CD14-positive monocyte (primary cell): ENCODE measurements around the gene SLC24A3. TPM values are rescaled to one million over a fixed set of nuclear protein-coding genes. Genes with fewer than 3 reads are reported as not detected.

Experiments used
- DNase-seq, 3 donors: peaks; one replicate each; pipeline ENCODE4 v3.0.0-alpha.2; 2011 to 2022
- H2AFZ ChIP-seq: 2 replicates; pipeline ENCODE4 v1.6.0; 2012; ENCODE audit warnings: mild to moderate bottlenecking, low read depth, low read length, inconsistent platforms; ENCODE audit not compliant: insufficient read depth, poor library complexity, severe bottlenecking
- H3K27ac ChIP-seq, 2 donors: 1 replicate in 1 of 2; 2 replicates in 1 of 2; pipeline ENCODE4 v1.5.1; 2012 to 2013; ENCODE audit warnings: low read length in 2 of 2, control low read depth in 1 of 2, inconsistent platforms in 1 of 2, low read depth in 1 of 2, mild to moderate bottlenecking in 1 of 2
- H3K27me3 ChIP-seq, 2 donors: one replicate each; pipeline versions ENCODE4 v1.6.0 to v1.6.1; 2011 to 2013; ENCODE audit warnings: low read length in 2 of 2; ENCODE audit not compliant: control insufficient read depth in 2 of 2, insufficient read depth in 2 of 2
- H3K36me3 ChIP-seq, 2 donors: replicated peaks in 1 of 2; 1 replicate in 1 of 2; 2 replicates in 1 of 2; pipeline versions ENCODE4 v1.5.1 to v1.6.1; 2012 to 2013; ENCODE audit warnings: low read length in 2 of 2, control low read depth in 1 of 2, inconsistent platforms in 1 of 2, mild to moderate bottlenecking in 1 of 2; ENCODE audit not compliant: insufficient read depth in 2 of 2, control insufficient read depth in 1 of 2
- H3K4me1 ChIP-seq, 2 donors: 1 replicate in 1 of 2; 2 replicates in 1 of 2; pipeline versions ENCODE4 v1.5.1 to v1.6.1; 2012 to 2013; ENCODE audit warnings: low read length in 2 of 2, control low read depth in 1 of 2, inconsistent platforms in 1 of 2, mild to moderate bottlenecking in 1 of 2, moderate library complexity in 1 of 2; ENCODE audit not compliant: insufficient read depth in 2 of 2, control insufficient read depth in 1 of 2
- H3K4me2 ChIP-seq: replicated peaks from 2 replicates; pipeline ENCODE3; 2012; ENCODE audit warnings: low read length, moderate library complexity, mild to moderate bottlenecking; ENCODE audit not compliant: poor library complexity, severe bottlenecking; ENCODE audit errors: extremely low read depth
- H3K4me3 ChIP-seq, 3 experiments: fragments of 200-600 bp in 1 of 3; sonication (generic) in 1 of 3; replicated peaks in 1 of 3; 1 replicate in 2 of 3; 2 replicates in 1 of 3; pipeline ENCODE4 v1.5.1; 2011 to 2013; ENCODE audit warnings: low read length in 3 of 3, mild to moderate bottlenecking in 3 of 3, control low read depth in 2 of 3, low read depth in 2 of 3, inconsistent platforms in 1 of 3, moderate library complexity in 1 of 3
- H3K79me2 ChIP-seq: 2 replicates; pipeline ENCODE4 v1.6.0; 2012; ENCODE audit warnings: mild to moderate bottlenecking, control low read depth, inconsistent platforms, low read length, moderate library complexity; ENCODE audit not compliant: insufficient read depth
- H3K9ac ChIP-seq: 2 replicates; pipeline ENCODE4 v1.6.0; 2017; ENCODE audit warnings: low read length, mild to moderate bottlenecking; ENCODE audit not compliant: insufficient read depth, poor library complexity, severe bottlenecking
- H3K9me3 ChIP-seq, 2 donors: replicated peaks in 1 of 2; 1 replicate in 1 of 2; 2 replicates in 1 of 2; pipeline versions ENCODE4 v1.5.1 to v1.6.1; 2012 to 2013; ENCODE audit warnings: low read length in 2 of 2, control low read depth in 1 of 2; ENCODE audit not compliant: control insufficient read depth in 1 of 2, insufficient read depth in 1 of 2
- H4K20me1 ChIP-seq: 2 replicates; pipeline ENCODE4 v1.6.0; 2012; ENCODE audit warnings: mild to moderate bottlenecking, low read length, control low read depth, moderate library complexity; ENCODE audit not compliant: insufficient read depth
- H3K27ac Mint-ChIP-seq, 7 donors: one replicate each; pipeline ENCODE4 v1.8.0; 2020; ENCODE audit warnings: mild to moderate bottlenecking in 7 of 7, mixed read lengths in 7 of 7, moderate library complexity in 6 of 7, inconsistent platforms in 2 of 7
- H3K27me3 Mint-ChIP-seq, 3 donors: one replicate each; pipeline ENCODE4 v1.8.0; 2021 to 2022; ENCODE audit warnings: low read depth in 3 of 3, mild to moderate bottlenecking in 3 of 3, mixed read lengths in 3 of 3, moderate library complexity in 3 of 3, inconsistent platforms in 1 of 3
- H3K36me3 Mint-ChIP-seq, 2 donors: one replicate each; pipeline ENCODE4 v1.8.0; 2020; ENCODE audit warnings: mixed read lengths in 2 of 2, inconsistent platforms in 1 of 2, mild to moderate bottlenecking in 1 of 2
- H3K4me1 Mint-ChIP-seq: one replicate; pipeline ENCODE4 v1.8.0; 2020; ENCODE audit warnings: mild to moderate bottlenecking, mixed read lengths
- H3K4me3 Mint-ChIP-seq, 2 donors: one replicate each; pipeline ENCODE4 v1.8.0; 2020; ENCODE audit warnings: mild to moderate bottlenecking in 2 of 2, mixed read lengths in 2 of 2, moderate library complexity in 1 of 2
- H3K9me3 Mint-ChIP-seq, 7 donors: one replicate each; pipeline ENCODE4 v1.8.0; 2020 to 2022; ENCODE audit warnings: mixed read lengths in 7 of 7, mild to moderate bottlenecking in 6 of 7, moderate library complexity in 6 of 7, inconsistent platforms in 2 of 7
- CTCF ChIP-seq: fragments of 200-600 bp; IDR thresholded peaks from one replicate; pipeline ENCODE4 v1.8.0; 2022; ENCODE audit warnings: antibody characterized with exemption, mild to moderate bottlenecking
- WGBS: methylation state at CpG from one replicate; pipeline ENCODE4 v1.1.5; 2013; ENCODE audit warnings: missing lambda C conversion rate; ENCODE audit not compliant: insufficient coverage; 5-methylcytosine and 5-hydroxymethylcytosine counted together
- intact Hi-C, 2 donors: fragments of 100-400 bp; cut with micrococcal nuclease; formaldehyde crosslinking; loops; one replicate each; pipeline versions ENCODE4 v1.15.0 to v1.15.1; 2023
- polyA plus RNA-seq, 3 donors: library from polyadenylated mRNA; depleted of rRNA in 1 of 3; unstranded in 2 of 3; stranded (reverse) in 1 of 3; fragments of 300-500 nt in 2 of 3; fragments of >200 nt in 1 of 3; fragmentation: Illumina TruSeq in 2 of 3; gene quantifications; 1 replicate in 2 of 3; 2 replicates in 1 of 3; pipeline ENCODE4 v1.2.3, GENCODE V29; 2012 to 2021

The SLC24A3 gene
- polyA plus RNA-seq, 3 donors: 0.04 to 0.08 TPM; not detected in 1

GRCh38 chr20:19453862-19454261 is 241.4 kb downstream of the SLC24A3 start:
- Histone ChIP-seq H4K20me1 (no peaks in the 10 kb centered on the region), H3K4me1 (peaks cover 25 to 34% of the 10 kb centered on the region in 2 donors), H3K9ac (no peak overlapping the region), H3K36me3 (no peaks in the 10 kb centered on the region), H3K27ac (no peak overlapping the region), H3K27me3 (no peaks in the 10 kb centered on the region), H3K4me3 (no peak overlapping the region), H3K9me3 (no peaks in the 10 kb centered on the region), H3K4me2 (no peak overlapping the region), H3K79me2 (no peaks in the 10 kb centered on the region), H2AFZ (no peak overlapping the region)
- H3K36me3 Mint-ChIP-seq: no peaks in the 10 kb centered on the region
- no peaks in the 10 kb centered on the region for H3K9me3 Mint-ChIP-seq
- H3K4me1 Mint-ChIP-seq: peaks cover 36% of the 10 kb centered on the region
- intact Hi-C loops: no loop called here
- peaks cover 0 to 4% (median 0%) of the 10 kb centered on the region in 3 donors for H3K27me3 Mint-ChIP-seq
- TF ChIP-seq CTCF: no peak
- DNase-seq: no peak
- WGBS: 100% methylated on average over 4 of the region's 6 CpGs
- H3K27ac Mint-ChIP-seq: no peak overlapping the region
- no peak overlapping the region for H3K4me3 Mint-ChIP-seq

DNA sequence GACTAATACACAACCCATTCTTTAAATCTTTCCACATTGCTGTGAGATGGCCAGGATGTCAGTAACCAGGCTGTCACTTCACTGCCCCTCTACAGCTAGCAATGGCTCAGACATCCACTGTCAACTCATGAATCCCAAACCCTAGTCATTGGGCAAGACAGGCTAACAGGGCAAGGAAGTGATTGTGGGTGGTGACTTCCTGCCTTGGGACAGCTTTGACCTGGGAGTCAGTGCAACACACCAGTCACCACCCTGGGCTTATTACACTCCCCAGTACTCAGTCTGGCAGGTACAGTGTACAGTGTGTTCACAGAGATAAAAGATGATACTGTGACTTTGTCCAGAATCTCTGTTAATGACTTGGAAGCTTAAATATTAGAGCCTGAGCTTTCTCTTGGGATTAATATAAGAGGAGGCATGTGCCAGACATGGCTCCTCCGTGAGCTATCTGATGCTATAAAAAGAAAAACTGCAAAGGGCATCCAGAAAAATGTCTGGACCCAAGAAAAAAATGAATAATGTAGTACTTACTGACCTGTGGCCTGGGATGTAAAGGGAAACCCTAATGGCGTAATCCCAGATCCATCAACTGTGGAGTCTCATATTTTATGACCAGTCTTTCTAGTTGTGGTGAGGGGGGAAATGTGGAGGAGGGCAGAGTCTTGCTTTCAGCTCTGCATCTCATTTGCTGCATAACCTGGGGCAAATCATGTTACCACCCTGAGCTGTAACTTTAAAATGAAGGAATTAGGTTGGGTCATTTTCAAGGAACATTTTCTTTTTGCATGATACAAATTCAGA is 244.4 kb downstream of the SLC24A3 start:
- no peaks in the 10 kb centered on the region for H4K20me1 ChIP-seq
- no peaks in the 10 kb centered on the region for H3K79me2 ChIP-seq
- no peak for TF ChIP-seq CTCF
- peak; percentile 4 to 45 (median 25) for DNase-seq
- peaks cover 0 to 4% (median 0%) of the 10 kb centered on the region in 3 donors for H3K27me3 Mint-ChIP-seq
- intact Hi-C loops: no loop called here
- H3K27ac ChIP-seq: no peak overlapping the region
- H3K9me3 ChIP-seq: no peaks in the 10 kb centered on the region
- H3K9me3 Mint-ChIP-seq: no peaks in the 10 kb centered on the region
- 90% methylated on average over 2 of the region's 2 CpGs for WGBS
- H3K4me1 Mint-ChIP-seq: peaks cover 23% of the 10 kb centered on the region
- no peak overlapping the region for H3K4me2 ChIP-seq
- no peak overlapping the region for H3K27ac Mint-ChIP-seq
- H3K4me3 ChIP-seq: no peak overlapping the region
- no peak overlapping the region for H3K4me3 Mint-ChIP-seq
- no peaks in the 10 kb centered on the region for H3K36me3 ChIP-seq
- H3K27me3 ChIP-seq: no peaks in the 10 kb centered on the region
- no peak overlapping the region for H2AFZ ChIP-seq
- H3K4me1 ChIP-seq: peaks cover 14 to 22% of the 10 kb centered on the region in 2 donors
- H3K9ac ChIP-seq: no peak overlapping the region
- no peaks in the 10 kb centered on the region for H3K36me3 Mint-ChIP-seq
